ENCODE results near the gene RECK.

Gene RECK

DNA sequence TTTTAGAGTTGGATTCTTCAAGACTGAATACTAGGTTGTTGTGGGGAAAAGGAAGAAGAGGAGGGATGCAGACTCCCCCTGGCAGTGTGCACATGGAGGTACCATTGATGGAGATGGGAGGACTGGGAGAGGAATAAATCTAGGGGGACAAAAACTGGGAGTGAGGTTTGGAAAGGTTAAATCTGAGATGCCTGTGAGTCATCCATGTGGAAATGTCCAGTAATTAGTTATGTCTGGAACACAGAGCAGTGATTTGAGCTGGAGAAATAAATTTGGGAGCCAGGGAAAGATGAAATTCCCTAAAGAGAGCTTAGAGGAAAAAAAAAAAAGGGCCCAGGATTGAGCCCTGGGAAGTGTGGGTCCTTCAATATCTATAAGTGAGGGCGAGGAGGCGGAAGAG, 124.5 kb downstream of the RECK start:
- no peak overlapping the region for H3K4me3 ChIP-seq (ENCODE audit: low read depth, low read length)
- TF ChIP-seq, protein P1, sequence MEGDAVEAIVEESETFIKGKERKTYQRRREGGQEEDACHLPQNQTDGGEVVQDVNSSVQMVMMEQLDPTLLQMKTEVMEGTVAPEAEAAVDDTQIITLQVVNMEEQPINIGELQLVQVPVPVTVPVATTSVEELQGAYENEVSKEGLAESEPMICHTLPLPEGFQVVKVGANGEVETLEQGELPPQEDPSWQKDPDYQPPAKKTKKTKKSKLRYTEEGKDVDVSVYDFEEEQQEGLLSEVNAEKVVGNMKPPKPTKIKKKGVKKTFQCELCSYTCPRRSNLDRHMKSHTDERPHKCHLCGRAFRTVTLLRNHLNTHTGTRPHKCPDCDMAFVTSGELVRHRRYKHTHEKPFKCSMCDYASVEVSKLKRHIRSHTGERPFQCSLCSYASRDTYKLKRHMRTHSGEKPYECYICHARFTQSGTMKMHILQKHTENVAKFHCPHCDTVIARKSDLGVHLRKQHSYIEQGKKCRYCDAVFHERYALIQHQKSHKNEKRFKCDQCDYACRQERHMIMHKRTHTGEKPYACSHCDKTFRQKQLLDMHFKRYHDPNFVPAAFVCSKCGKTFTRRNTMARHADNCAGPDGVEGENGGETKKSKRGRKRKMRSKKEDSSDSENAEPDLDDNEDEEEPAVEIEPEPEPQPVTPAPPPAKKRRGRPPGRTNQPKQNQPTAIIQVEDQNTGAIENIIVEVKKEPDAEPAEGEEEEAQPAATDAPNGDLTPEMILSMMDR (IDR thresholded peaks at IDR 0.05; ENCODE audit: insufficient read depth, low read depth, low read length, missing control alignments), result no peak
- no peak for DNase-seq (ENCODE audit: low read depth)

DNA sequence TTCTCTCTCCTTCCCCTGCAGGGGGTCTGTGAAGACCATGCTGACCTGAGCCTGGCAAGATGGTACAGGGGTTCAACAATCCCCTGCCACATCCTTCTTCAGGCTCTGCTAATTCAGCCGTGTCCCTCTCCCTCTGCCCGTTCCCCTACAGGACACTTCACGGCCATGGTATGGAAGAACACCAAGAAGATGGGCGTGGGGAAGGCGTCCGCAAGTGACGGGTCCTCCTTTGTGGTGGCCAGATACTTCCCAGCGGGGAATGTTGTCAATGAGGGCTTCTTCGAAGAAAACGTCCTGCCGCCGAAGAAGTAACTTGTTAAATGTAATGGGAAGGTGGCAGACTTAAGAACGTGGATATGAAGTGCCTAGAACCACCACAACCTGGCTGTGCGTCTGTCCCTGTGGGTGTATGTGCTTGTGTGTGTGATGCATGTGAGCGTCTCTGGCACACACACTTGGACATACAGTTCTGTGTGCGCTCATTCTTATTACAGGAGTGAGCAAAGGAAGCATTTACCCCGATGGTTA, 125.6 kb downstream of the RECK start:
- DNase-seq (ENCODE audit: low read depth), result no peak
- H3K4me3 ChIP-seq (ENCODE audit: low read depth, low read length), result no peak overlapping the region
- TF ChIP-seq, protein P1 (IDR thresholded peaks at IDR 0.05; ENCODE audit: insufficient read depth, low read depth, low read length, missing control alignments), result no peak

DNA sequence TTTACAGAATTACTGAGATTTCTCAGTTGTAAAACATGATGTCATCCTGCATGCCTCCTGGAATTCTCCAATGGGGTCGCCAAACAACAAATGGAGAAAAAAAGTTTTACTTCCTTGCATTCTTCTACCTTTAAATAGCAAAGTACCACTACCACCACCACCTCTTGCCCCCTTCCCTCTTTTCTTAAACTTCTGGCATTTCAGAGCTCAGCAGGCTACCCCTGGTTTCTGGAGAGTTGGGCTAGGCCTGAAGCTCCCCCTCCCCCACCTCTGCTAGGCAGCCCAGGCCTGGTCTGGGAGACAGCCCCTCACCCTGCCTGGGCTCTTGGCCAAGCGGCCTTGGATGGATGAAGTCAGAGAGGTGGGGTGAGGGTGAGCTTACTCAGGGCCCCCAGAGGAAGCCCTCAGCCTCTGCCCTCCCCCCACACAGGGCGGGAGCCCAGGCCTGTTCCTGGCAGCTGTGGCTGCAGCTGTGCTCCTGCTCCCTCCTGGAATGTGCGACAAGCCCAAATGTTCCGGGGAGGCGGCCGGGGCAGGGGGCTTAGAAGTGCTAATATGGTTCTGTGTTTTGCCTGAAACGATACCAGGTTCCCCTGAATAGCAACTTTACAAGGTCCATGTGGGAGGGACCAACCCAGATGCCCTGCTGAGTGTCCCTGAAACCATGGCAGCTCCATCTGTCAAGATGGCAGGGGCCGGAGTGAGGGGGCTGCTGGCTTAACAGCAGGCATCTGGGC, 126.5 kb downstream of the RECK start:
- no peak for DNase-seq (ENCODE audit: low read depth)
- H3K4me3 ChIP-seq (ENCODE audit: low read depth, low read length), result no peak overlapping the region
- TF ChIP-seq, protein P1 (IDR thresholded peaks at IDR 0.05; ENCODE audit: insufficient read depth, low read depth, low read length, missing control alignments), result no peak

DNA sequence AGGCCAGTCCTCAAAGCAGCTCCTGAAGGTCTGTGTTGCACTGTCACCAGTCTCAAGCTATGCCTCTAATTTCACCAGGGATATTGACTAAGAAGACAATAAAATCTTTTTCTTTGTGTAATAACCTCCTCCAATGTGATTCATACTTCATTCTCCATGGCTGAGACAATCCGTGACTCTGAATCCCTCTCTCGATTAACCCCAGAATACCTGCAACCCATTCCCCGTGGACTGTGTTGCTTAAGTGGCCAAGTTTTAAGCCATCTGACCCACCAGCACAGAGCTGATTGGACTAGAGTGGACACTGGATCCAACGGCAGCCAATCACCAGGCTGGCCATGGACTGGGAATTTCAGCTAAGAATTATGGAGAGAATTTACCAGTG, 127.1 kb downstream of the RECK start:
- TF ChIP-seq, protein P1 (IDR thresholded peaks at IDR 0.05; ENCODE audit: insufficient read depth, low read depth, low read length, missing control alignments), result no peak
- DNase-seq (ENCODE audit: low read depth), result no peak
- no peak overlapping the region for H3K4me3 ChIP-seq (ENCODE audit: low read depth, low read length)

DNA sequence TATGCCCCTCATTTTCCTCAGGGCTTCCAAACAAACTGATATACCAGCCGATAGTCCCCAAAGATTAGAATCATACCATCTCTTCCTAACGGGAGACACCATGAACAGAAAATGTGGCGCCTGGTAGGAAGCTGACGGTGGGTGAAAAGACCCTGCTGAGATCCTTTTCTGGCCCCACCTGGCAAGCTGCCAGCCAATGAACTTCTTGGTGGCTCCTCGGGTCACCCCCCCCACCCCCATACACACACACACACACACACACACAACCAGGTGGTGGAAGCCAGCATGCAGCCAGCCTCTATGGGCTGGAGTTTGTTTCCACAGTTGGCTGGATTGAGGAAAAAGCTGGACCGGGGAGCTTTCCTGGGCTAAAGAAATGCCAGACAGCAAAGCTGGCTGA, 127.7 kb downstream of the RECK start:
- no peak overlapping the region for H3K4me3 ChIP-seq (ENCODE audit: low read depth, low read length)
- DNase-seq (ENCODE audit: low read depth), result no peak
- TF ChIP-seq, protein P1 (IDR thresholded peaks at IDR 0.05; ENCODE audit: insufficient read depth, low read depth, low read length, missing control alignments), result no peak

DNA sequence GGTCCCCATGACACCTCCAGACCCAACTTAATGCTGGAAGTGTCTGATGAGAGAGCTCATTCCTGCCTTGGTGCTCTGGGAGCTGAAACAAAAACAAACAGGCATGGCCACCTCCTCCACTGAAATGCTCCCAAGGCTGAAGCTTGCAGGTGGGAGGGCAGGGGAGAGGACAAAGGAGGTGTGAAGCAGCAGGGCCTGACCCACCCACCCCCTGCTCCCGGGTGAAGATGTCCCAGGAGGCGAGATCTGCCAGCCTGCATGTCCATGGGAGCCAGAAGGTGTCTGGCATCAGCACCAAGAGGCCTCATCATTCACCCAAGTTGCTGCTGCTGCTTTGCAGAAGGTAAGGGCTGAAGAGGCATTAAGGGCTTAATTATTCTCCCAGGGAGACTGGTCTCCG, 128.3 kb downstream of the RECK start:
- H3K4me3 ChIP-seq (ENCODE audit: low read depth, low read length), result no peak overlapping the region
- no peak for DNase-seq (ENCODE audit: low read depth)
- TF ChIP-seq, protein P1 (IDR thresholded peaks at IDR 0.05; ENCODE audit: insufficient read depth, low read depth, low read length, missing control alignments), result no peak

DNA sequence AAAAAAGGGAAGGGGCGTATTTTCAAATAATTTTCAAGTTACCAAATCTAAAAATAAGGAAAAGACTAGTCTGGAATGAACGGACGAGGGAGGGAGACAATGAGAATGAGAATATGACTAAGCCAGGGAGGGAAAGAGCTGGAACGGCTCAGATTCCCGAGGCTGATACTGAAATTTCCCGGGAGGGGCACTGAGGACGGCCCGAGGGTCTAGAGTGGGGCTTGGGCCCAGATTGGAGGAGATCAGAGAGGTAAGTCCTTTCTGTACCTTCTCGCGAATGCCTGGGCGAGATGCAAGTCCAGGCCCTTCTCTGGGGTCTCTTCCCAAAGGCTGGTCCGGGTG, 129.1 kb downstream of the RECK start:
- DNase-seq (ENCODE audit: low read depth), result no peak
- TF ChIP-seq, protein P1 (IDR thresholded peaks at IDR 0.05; ENCODE audit: insufficient read depth, low read depth, low read length, missing control alignments), result no peak
- H3K4me3 ChIP-seq (ENCODE audit: low read depth, low read length), result no peak overlapping the region
